Stromal cell of bone marrow (primary cell): ENCODE results near the gene IGF2BP2.
A peak's percentile ranks its signal among the peaks of the same experiment; 100 is the strongest.

Source experiments
- DNase-seq: peaks from one replicate; pipeline ENCODE4 v3.0.0-alpha.2; 2012; ENCODE audit warnings: low read depth

The IGF2BP2 gene

GRCh38 chr3:185764163-185764979 is 60.5 kb downstream of the IGF2BP2 start:
- DNase-seq = peak; percentile 41

DNA sequence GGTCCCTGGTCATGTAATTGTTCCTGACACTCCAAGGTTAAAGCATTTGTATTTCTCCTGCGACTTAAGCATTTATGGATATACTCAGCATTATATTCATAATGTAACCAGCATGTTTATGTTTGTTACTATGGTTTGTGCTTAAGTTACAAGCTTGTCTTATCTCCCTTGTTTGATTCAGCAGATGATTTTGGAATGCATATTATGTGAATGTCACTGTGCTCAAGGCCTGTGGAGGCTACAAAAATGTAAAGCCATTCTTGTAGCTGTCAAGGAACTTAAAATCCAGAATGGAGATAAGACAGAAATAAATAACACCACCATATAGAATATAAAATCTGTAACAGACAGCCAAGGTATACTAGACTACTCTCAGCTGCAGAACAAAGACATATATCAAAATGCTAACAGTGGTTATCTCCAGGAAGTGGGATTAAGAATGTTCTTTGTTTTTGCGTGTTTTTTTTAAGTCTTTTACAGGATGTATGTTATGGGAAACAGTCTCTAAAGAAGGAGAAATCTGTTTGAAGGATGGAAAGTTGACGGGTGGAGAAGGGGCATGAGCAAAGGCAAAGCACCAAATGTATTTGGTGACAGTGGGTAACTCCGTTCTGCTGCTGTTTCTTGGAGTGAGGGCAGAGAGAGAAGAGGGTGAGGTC is 61.4 kb downstream of the IGF2BP2 start:
- no peak for DNase-seq

GRCh38 chr3:185760550-185760949 is 64.3 kb downstream of the IGF2BP2 start:
- no peak for DNase-seq

DNA sequence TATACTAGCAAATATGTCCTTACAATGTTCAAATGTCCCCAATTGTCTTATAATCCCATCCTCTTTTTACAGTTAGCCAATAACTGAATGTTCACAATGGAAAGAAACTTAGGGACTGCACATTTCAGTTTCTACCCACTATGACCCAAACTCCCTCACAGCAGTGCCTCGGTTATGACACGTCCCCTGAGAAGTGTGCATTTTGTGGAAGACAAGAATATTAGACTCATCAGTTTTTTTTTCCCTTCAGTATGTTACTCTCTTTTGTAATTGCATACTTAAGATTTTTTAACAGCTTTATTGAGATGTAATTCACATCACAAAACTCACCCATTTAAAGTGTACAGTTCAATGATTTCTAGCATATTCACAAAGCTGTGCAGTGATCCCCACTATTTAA is 64.8 kb downstream of the IGF2BP2 start:
- no peak for DNase-seq

DNA sequence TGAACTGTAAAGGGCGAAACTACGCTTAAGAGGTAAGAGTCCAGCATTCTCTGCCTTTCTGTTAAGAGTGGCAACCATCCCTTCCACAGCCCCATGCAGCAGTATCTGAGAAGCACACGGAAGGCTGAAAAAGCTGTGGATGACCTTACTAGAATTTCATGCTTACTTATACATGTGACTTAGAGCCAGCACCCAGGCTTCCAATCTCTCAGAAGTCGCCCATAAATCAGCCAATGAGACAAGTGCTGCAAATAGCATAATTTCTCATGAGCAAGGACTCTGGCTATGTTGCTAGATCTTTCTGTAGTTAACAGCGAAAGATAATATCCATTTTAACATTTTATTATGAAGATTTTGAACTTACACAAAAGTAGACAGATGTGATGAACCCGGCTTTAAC is 65.3 kb downstream of the IGF2BP2 start:
- no peak for DNase-seq

DNA sequence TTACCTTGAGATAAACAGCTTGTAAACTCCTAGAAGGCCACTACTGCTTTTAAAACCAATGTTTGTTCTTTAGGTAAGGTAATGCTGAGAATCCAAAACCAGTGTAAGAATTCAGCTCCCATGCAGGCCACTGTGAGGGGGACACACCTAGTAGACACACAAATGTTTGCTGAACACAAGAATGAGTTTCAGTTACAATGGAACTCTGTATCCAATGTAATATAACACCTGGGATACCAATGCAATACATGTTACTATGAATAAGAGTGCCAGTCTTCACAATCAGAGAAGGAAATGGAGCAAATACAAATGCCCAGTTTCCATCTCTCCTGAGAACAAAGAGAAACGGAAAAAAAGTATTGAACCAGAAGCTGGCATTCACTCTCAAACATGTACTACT is 65.9 kb downstream of the IGF2BP2 start:
- DNase-seq = no peak

DNA sequence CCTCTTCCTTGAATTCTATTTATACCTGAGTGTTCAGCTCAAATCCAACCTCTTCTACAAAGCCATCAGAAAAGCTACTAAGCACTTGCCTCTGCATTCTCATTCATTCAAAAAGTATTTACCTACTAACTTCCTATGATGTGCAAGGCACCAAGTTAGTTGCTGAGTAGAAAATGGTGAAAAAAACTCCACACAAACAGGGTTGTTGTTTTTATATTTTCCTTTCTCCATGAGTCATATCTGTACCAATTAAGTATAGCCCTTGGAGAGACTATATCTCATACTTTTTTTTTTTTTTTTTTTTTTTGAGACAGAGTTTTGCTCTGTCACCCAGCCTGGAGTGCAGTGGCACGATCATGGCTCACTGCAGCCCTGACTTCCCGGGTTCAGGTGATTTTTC is 67.7 kb downstream of the IGF2BP2 start:
- no peak for DNase-seq

GRCh38 chr3:185756477-185756876 is 68.4 kb downstream of the IGF2BP2 start:
- DNase-seq = no peak

- DNase-seq = no peak
These were observed 69.9 kb downstream of the IGF2BP2 start for GRCh38 chr3:185754920-185755319.

DNA sequence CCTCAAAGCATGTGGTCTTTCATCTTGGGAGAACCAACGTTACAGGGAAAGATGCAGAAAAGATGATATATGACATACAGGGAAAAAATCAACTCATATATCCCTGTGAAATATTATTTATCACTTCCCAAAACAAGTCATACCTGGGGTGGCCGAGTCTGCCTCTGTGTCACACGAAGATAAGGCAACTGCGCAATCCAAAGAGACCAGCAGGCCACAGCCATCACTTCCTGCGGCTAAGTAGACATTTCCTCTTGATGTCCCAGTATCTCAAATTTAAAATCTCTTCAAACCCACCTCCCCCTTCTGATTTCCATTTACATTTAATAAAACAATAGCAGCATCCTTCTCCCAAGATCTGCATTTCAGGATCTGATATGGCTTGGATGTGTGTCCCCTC is 71.5 kb downstream of the IGF2BP2 start:
- no peak for DNase-seq

- DNase-seq = no peak
These were observed 74.1 kb downstream of the IGF2BP2 start for GRCh38 chr3:185750702-185751101.

DNA sequence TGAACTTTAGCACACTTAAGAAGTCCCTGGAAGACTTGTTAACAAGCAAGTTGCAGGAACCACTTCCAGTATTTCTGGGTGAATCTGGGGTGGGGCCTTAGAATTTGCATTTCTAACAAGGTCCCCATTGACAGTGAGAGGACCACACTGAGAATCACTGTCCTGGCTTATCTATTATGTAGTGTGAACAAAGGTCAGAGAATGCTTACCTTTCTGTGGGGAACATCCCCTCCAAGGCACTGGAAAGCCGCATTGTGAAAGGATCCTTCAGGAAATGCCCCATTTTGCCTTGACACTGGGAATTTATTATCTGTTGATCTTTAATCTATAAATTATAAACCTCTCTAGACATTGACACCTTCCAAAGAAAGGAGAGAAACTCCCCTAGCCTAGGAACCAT is 74.8 kb downstream of the IGF2BP2 start:
- DNase-seq = no peak

DNA sequence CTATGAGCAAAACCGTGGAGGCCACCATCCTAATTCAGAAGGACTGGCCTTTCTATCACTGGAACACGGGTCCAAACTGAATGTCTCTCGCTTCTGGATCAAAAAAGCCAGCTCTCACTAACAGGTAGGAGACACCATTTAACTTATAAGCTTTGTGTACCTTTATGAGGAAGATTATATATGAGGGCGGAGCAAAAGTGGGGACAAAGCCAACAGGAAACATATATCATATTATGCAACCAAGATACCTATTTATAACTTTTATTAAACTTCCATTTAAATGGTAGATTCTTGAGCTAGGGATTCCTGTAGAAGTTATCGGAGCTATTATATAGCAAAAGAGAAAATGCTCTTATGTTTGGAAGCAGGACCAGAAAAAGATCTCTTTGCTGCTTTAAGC is 78.4 kb downstream of the IGF2BP2 start:
- no peak for DNase-seq

GRCh38 chr3:185744997-185745843 is 79.6 kb downstream of the IGF2BP2 start:
- DNase-seq = peak; percentile 63

- no peak for DNase-seq
These were observed 83.3 kb downstream of the IGF2BP2 start for GRCh38 chr3:185741586-185741985.

DNA sequence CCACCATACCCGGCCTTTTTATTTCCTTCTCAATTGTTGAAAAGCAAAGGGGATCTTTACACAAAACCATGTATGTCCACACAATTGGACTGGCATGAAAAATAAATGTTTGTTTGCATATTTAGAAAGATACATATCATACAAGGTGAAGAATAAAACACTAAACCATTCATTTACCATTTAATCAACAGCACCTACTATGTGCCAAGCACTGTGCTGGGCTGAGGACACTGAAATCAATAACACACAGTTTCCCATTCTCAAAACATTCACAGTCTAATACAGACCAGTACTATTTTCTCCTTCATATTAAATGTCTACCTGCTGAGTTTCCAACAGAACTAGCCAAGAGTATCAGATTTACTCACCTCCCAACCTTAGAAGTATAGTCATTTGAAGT is 84.7 kb downstream of the IGF2BP2 start:
- DNase-seq = no peak

DNA sequence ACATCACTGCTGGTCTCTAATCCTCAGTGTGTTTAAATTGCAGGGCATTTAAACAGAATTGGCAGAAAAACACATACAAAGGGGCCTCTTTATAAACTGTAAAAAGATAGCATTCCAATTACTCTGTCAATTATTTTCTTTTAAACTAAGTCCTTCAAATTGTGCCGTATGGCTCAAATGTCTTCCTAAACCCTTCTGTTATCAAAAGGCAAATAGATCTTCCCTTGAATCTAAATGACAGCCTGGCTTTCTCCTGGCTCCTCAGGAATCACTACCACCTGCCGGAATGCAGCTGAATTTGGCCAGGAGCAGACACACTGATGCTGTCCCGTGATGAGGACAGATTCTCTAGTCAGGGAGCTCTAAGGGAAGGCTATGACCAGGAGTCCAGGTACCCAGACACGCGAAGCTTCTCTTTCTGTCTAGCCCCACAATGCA is 85.6 kb downstream of the IGF2BP2 start:
- DNase-seq = no peak

DNA sequence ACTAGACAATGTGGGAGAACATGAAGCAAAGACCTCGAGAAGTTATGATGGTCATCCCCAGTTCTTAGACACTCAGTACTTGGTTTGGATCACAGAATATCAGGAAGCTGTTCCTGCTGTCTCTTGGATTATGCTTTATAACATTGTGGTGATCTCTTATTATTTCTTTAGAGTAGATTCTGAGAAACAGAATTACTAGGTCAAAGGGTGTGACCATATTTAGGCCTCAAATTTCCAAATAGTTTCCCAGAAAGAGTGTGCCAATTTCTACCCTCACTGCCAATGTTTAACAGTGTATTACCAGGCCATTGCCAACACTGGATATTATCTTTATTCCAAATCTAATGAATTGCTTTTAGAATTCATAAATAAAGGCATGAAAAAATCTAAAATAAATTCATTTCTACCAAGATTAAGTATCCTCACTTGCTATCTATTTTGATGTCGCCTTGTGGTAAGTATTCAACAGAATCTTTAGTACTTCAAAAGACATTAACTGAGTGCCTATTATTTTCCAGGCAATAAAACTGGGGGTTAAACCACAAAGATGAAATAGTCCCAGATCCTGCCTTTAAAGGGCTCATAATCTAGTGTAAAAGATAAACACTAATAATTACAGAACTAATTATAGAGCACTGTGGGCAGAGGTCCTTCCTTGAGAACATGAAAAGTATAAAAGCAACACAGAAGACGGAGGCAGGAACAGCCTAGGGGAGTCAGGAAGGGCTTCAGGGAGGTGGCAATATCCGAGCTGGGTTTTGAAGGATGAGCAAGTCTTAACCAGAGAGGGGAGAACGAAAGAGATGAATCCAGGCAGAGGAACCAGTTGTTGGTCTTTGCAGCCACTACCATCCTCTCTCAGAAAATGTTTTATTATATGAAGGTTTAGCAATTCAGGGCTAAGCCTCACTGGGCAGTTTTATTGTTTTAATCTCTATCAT is 86.8 kb downstream of the IGF2BP2 start:
- DNase-seq = no peak

DNA sequence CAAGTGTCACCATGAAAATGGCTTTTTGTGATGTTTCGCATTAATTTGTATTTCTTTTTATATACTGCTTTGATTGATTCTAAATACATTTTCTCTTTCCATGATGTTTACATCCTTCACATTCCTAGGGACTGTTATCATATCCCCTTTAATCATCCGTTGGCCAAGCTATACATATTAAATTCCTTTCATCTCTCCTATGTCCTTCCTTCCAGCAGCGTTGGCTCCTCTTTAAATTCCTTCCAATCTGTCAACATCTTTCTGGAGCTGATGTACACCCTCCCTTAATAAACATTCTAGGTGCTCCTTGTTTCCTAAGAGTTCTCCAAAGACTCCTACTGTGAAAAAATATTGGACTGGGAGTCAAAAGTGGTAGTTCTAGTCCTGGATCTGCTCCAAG is 87.8 kb downstream of the IGF2BP2 start:
- no peak for DNase-seq

DNA sequence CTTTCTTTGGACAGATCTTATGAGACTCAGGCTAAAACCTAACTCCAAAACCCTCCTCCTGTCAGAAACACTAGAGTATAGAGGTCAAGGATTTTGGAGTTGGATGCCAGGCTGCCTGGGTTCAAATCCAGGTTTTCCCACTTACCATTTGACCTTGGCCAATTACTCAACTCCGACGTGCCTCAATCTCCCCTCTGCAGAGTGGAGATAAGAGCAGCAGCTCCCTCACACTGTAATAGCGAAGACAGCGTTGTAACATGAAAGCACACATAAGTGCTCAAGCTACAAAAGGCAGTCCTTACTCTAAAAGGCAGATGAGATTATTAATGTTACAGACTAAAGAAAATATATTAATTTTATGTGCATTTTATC is 90.1 kb downstream of the IGF2BP2 start:
- DNase-seq = no peak

DNA sequence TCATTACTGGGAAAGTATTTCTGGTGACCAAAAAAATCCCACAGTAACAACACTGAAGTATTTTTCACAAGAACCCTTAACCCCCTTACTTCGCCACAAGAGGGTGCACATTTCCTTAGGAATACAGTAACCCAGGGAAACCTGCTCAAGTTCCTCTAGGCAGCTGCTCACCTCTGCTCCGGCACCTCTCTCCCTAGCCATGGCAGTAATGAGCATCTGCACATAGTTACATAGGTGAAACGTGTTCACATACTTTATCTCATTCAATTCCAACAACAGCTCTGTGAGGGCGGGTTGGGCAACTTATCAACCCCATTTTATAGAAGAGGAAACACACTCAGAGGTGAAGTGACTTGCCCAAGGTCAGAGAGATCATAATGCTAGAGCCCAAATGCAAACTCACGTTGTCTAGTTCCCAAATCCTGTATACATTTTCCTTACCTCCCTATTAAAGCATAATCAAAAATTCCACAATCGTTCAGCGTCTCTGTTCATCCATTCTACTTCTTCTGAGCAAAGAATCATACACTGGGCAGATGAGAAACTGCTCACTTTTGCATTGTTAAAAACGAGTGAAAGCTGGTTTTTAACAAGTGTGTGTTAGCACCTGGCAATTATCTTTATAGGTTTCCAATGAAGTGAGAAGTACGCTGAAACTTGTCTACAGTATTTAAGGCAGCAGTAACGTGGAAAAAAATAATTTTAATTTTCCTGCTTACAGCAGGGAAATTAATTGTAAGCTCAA is 90.7 kb downstream of the IGF2BP2 start:
- DNase-seq = peak; percentile 61
